ENCODE results near the gene CLEC16A.

The CLEC16A gene

GRCh38 chr16:11201498-11202259 lies 257.3 kb downstream of the CLEC16A start:
- Histone ChIP-seq H3K4me3 (IDR thresholded peaks at IDR 0.05; ENCODE audit: insufficient read depth, low read depth, low read length) (no peak overlapping the region), H3K79me2 (ENCODE audit: insufficient read depth, low read depth) (no peaks in the 10 kb centered on the region), H3K4me1 (ENCODE audit: low read depth, poor library complexity, severe bottlenecking) (peaks cover 24% of the 10 kb centered on the region), H2AFZ (ENCODE audit: low read depth) (no peak overlapping the region), H4K20me1 (ENCODE audit: insufficient read depth) (no peaks in the 10 kb centered on the region), H3K9ac (no peak overlapping the region), H3K4me2 (no peak overlapping the region), H3K27me3 (ENCODE audit: insufficient read depth, low read depth) (no peaks in the 10 kb centered on the region), H3K36me3 (ENCODE audit: insufficient read depth) (no peaks in the 10 kb centered on the region), H3K27ac (no peak overlapping the region)
- TF ChIP-seq CTCF (conservative IDR thresholded peaks at IDR 0.05; ENCODE audit: low read depth, low read length): no peak

- Histone ChIP-seq H3K36me3 (ENCODE audit: insufficient read depth) (no peaks in the 10 kb centered on the region), H3K4me1 (ENCODE audit: low read depth, poor library complexity, severe bottlenecking) (peaks cover 32% of the 10 kb centered on the region), H3K4me2 (no peak overlapping the region), H2AFZ (ENCODE audit: low read depth) (no peak overlapping the region), H3K27me3 (ENCODE audit: insufficient read depth, low read depth) (no peaks in the 10 kb centered on the region), H3K27ac (no peak overlapping the region), H4K20me1 (ENCODE audit: insufficient read depth) (no peaks in the 10 kb centered on the region), H3K9ac (no peak overlapping the region), H3K4me3 (IDR thresholded peaks at IDR 0.05; ENCODE audit: insufficient read depth, low read depth, low read length) (no peak overlapping the region), H3K79me2 (ENCODE audit: insufficient read depth, low read depth) (no peaks in the 10 kb centered on the region)
- no peak for TF ChIP-seq CTCF (conservative IDR thresholded peaks at IDR 0.05; ENCODE audit: low read depth, low read length)
Observed at GRCh38 chr16:11202260-11203091, 258.1 kb downstream of the CLEC16A start.

- Histone ChIP-seq H3K4me2 (no peak overlapping the region), H2AFZ (ENCODE audit: low read depth) (no peak overlapping the region), H3K27ac (no peak overlapping the region), H3K27me3 (ENCODE audit: insufficient read depth, low read depth) (no peaks in the 10 kb centered on the region), H3K36me3 (ENCODE audit: insufficient read depth) (no peaks in the 10 kb centered on the region), H4K20me1 (ENCODE audit: insufficient read depth) (no peaks in the 10 kb centered on the region), H3K4me1 (ENCODE audit: low read depth, poor library complexity, severe bottlenecking) (peaks cover 34% of the 10 kb centered on the region), H3K9ac (no peak overlapping the region), H3K4me3 (IDR thresholded peaks at IDR 0.05; ENCODE audit: insufficient read depth, low read depth, low read length) (no peak overlapping the region), H3K79me2 (ENCODE audit: insufficient read depth, low read depth) (no peaks in the 10 kb centered on the region)
- TF ChIP-seq CTCF (conservative IDR thresholded peaks at IDR 0.05; ENCODE audit: low read depth, low read length): no peak
Observed at GRCh38 chr16:11203111-11203623, 258.8 kb downstream of the CLEC16A start.

GRCh38 chr16:11204513-11205047 lies 260.2 kb downstream of the CLEC16A start:
- H3K9ac ChIP-seq: no peak overlapping the region
- no peaks in the 10 kb centered on the region for H3K27me3 ChIP-seq (ENCODE audit: insufficient read depth, low read depth)
- no peaks in the 10 kb centered on the region for H3K36me3 ChIP-seq (ENCODE audit: insufficient read depth)
- no peak overlapping the region for H3K4me2 ChIP-seq
- no peaks in the 10 kb centered on the region for H4K20me1 ChIP-seq (ENCODE audit: insufficient read depth)
- no peaks in the 10 kb centered on the region for H3K79me2 ChIP-seq (ENCODE audit: insufficient read depth, low read depth)
- H3K4me3 ChIP-seq (IDR thresholded peaks at IDR 0.05; ENCODE audit: insufficient read depth, low read depth, low read length): no peak overlapping the region
- H3K27ac ChIP-seq: no peak overlapping the region
- no peak for TF ChIP-seq CTCF (conservative IDR thresholded peaks at IDR 0.05; ENCODE audit: low read depth, low read length)
- no peak overlapping the region for H2AFZ ChIP-seq (ENCODE audit: low read depth)
- peaks cover 34% of the 10 kb centered on the region for H3K4me1 ChIP-seq (ENCODE audit: low read depth, poor library complexity, severe bottlenecking)
